Hepatic stellate cell (primary cell): ENCODE data around the gene DSC2.

Source experiments
- DNase-seq: peaks from one replicate; pipeline ENCODE4 v3.0.0; 2011; ENCODE audit warnings: low spot score

DSC2 gene

GRCh38 chr18:31098878-31099277, 3.3 kb downstream of the DSC2 start:
- no peak for DNase-seq

- no peak for DNase-seq
These were observed 4.6 kb downstream of the DSC2 start for GRCh38 chr18:31097666-31098065.

DNA sequence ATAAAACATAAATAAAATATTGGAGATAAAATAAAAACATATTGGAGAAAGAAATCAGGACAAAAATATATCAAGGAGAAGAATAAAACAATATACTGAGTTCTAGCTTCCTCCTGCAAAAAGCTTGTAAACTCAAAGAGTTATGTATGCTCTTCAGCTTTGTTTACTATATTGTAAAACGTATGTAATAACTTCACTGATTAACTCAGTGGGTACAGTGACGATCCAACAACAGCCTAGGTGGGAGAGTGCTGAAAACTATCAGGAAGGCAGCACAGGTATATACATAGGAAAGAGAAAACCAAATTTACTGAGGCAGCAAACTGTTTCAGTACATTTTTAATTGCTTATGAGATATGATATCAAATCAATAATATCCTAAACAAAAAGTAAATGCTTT, 8.3 kb downstream of the DSC2 start:
- DNase-seq: no peak

GRCh38 chr18:31093294-31093693, 8.9 kb downstream of the DSC2 start:
- no peak for DNase-seq

DNA sequence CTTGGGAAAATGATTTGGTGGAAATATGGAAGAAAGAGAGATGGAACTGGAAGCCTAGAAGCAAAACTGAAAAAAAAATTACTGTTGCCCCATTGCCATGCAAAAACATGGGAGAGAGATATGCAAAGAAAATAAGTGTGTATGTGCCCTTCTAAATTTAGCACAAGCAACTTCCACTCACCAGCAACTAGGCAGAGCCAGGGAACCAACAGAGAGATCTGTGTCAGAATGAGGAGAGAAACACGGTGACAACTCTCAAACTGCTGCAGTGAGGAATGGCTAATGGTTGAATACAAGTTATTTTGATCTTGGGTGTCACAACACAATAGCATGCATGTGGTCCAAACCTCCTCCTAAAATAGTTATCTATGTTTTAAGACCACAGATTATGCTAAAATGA, 10.9 kb downstream of the DSC2 start:
- no peak for DNase-seq

- no peak for DNase-seq
These were observed 13.7 kb downstream of the DSC2 start for GRCh38 chr18:31088532-31088931.

DNA sequence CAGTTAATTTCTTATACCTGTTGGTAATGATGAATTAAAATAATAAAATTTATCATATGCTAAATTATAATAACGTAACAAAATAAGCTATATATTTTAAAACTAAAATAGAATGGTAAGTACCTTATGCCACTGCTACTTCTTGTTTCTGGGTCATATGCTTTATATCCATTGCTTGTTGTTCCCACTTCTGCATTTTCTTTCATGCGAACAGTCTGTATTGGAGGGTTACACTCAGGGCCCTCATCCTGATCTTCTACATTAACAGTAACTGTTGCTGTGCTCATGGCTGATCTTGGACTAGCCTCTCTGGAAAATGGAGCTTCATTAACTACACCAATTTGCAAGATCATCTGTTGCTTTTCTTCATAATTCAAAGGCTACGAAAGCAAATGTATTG, 22.2 kb downstream of the DSC2 start:
- no peak for DNase-seq

DNA sequence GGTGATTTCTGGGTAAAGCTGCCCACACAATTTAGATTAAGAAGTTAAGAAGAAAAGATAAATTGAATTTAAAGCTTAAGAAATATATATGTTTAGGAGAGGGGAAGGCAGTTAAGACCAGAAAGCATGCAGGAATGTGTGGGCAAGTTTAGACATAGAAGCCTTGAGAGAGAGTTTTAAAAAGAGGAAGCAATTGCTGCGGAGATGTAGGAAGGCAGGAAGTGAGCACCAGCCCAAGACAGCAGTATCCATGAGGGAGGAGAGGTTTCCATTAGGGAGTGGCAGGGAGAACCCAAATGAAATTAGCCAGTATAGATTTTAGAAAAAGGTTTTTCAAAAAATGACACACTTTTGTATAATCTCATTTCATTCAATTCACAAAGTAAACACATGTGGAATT, 24.3 kb downstream of the DSC2 start:
- DNase-seq: no peak

GRCh38 chr18:31072175-31072574, 30.0 kb downstream of the DSC2 start:
- no peak for DNase-seq

DNA sequence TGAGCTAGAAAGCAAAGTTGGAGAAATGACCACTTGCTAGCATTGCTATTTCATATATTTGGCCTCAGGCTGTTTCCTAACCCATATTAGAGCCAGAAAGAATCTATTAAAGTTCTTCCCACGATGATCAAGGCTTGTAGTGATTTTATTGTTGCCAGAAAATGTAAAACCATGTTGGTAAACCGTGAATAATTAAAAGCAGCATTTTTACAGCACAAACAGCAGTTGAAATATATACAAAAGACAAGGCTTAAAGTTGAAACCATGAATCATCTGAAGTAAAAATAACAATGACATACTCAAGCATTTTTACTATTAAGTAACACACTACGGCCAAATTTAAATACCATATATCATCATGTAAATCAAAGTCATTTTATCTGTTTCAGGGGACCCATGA, 32.0 kb downstream of the DSC2 start:
- DNase-seq: no peak

GRCh38 chr18:31066266-31066665, 36.0 kb downstream of the DSC2 start:
- DNase-seq: no peak

DNA sequence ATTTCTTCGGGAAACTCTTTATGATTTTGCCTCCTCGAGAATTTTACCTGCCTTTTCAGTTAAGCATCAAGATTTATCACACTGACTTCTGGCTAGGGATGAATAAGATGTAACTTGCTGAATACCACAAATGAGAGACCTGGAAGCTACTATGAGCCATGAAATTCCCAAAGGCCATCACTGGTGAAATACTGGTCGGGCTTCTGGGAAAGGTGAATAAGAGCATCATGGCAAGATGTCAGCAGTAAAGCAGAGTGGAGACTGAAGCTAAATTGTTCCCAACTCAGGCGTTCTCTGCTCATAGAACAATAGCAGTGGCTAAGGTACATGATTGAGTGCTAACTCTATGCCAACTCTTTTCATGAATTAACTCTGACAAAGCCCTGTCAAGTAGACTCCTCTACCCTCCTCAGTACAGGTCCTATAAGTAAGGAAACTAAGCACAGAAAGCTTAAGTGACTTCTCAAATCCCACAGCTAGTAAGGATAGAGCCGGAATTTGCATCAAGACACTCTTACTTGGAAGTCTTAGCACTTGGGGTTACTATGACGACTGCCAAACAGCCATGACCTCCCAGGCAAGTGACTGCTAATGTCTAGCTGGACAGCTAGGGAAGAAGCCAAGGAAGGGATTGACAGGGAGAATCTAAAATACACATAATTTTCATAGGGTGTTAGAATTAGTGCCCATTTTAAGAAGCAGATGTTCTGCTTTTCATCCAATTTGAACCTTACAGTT, 37.0 kb downstream of the DSC2 start:
- no peak for DNase-seq

GRCh38 chr18:31064130-31064529, 38.1 kb downstream of the DSC2 start:
- DNase-seq: no peak

DNA sequence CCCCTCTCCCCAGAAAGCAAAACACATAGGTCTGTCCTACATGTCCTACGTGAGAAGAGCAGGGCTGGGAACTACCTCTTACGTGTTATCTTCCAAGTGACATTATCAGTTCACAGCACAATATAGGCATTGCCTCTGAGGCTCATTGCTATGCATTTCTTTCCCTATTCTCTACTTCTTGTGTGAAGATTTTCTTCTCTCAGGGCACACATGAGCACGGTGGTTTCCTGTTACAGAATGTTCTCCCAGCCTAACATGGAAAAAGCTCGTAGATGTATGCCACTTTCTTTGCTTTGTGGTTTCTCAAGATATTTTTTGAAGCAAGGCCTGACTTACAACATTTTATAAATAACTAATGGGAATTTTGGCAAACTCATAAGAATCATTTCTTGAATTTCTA, 40.3 kb downstream of the DSC2 start:
- DNase-seq: no peak

DNA sequence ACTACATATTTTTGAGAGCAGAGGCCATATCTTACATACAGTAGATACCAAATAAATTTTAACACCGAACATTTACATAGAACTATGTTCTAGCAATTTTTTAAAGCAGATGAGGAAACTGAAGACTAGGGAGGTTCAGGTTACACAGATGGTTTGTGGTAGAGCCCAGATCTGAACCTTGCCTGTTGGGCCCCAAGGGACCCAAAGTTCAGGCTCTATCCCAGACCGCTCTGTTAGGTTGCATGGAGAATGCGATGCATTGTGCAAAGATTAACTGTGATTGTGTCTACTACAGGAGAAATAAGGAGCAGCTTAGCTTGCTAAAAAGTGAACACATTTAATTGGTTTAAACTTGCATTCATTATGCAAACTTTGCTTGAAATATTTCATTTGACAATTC, 43.3 kb downstream of the DSC2 start:
- DNase-seq: no peak

DNA sequence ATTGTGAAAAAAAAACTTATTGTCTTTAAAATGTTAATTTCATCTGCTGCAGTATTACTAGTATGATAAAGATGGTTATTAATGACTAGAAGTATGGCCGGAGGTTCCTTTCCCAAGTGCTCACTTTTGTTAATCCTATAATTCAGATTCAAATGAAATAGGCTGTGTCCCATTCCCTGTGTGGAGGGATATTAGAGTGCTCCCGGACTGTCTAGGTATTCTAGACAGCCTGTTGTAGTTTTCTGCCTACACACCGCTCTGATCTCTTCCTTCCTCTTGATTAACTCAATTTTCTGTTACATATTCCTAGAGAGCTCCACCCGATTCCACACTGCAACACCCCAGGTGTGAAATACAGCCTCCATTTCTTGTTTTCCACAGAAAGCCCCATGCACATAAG, 44.3 kb downstream of the DSC2 start:
- DNase-seq: no peak

- no peak for DNase-seq
These were observed 45.2 kb downstream of the DSC2 start for GRCh38 chr18:31057051-31057450.

GRCh38 chr18:31056296-31056695, 45.9 kb downstream of the DSC2 start:
- no peak for DNase-seq

- DNase-seq: no peak
These were observed 51.6 kb downstream of the DSC2 start for GRCh38 chr18:31050635-31051034.

DNA sequence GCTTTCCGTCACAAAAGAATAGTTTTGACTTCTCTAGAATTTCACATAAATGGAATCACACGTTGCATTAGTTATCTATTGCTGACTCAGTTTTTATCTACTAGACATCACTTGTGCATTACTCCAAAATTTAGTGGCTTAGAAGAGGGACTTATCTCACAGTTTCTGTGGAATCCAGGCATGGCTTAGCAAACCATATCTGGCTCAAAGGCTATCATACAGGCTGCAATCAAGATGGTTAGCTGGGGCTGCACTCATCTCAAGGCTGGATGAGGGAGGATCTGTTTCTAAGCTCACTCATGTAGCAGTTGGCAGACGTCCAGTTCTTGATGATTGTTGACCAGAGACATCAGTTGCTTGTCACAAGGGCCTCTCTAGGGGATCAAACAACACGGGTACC, 53.0 kb downstream of the DSC2 start:
- DNase-seq: no peak

- no peak for DNase-seq
These were observed 54.0 kb downstream of the DSC2 start for GRCh38 chr18:31048216-31048615.

DNA sequence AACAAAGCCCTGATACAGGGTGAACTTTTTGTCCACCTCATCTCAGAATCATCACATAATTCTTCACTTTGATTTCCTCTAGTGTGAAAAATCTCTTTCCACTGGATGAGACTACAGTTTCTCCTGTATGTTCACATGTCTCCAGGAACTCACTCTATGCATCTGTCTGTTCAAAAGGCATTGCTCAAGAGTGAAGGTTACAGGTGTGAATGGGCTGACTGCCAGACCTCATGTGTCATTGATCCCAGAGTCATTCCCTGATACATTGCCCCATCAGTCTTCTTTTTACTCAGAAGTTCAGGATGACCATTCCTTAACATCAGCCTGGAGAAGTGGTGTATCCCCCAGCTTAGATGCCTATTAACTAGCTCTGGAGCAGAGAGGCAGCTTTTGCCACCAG, 55.3 kb downstream of the DSC2 start:
- no peak for DNase-seq

DNA sequence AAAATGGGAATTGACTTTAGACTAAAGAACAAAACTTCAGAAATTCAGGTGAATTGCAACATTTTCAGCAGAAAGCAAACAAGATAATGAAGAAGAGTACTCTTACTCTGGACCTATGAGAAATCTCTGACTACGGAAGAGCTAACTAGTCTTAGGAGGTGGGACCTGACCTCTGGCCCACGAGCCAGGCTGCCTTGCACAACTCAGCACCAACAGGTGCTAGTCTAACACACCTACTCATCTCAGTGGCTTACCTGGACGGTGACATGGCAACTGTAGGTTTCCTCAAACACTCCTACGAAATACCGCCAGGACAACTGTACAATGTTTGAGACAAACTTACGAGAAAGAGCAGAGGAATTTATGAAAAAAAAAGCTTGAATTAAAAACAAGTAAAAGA, 56.6 kb downstream of the DSC2 start:
- DNase-seq: no peak

- no peak for DNase-seq
These were observed 57.3 kb downstream of the DSC2 start for GRCh38 chr18:31044926-31045325.

DNA sequence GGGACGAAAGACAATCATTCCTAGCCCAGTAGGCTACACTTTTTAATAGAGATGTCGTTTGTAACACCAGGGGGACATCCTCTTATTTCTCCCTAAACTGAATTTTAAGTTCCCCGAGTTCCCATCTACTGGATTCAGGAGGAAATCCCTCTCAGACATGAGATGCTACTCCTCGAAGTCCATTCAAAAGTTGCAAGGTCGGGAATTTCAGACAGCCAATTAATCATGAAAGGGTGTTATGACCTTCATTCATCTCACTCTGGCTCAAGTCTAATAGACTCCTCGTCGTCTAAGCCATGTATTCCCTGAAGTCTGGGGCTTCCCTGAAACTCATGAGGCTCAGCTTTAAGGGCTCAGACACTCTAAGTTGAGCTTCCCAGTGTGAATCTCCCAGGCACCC, 58.5 kb downstream of the DSC2 start:
- DNase-seq: no peak
